Vagina (tissue), 2 donors: Measurements from ENCODE around the gene BFSP1. TPM values are rescaled to one million over a fixed set of nuclear protein-coding genes. Genes with fewer than 3 reads are reported as not detected.

ENCODE experiments used
- DNase-seq, 2 donors: peaks; one replicate each; pipeline ENCODE4 v3.0.0-alpha.2; 2017; ENCODE audit errors: extremely low spot score in 2 of 2
- H3K27ac ChIP-seq: fragments of 200-600 bp; sonication (generic); one replicate; pipeline ENCODE4 v1.5.1; 2019
- H3K27me3 ChIP-seq: fragments of 200-600 bp; sonication (generic); one replicate; pipeline ENCODE4 v1.5.1; 2019
- H3K36me3 ChIP-seq, 2 donors: fragments of 200-600 bp; sonication (generic); one replicate each; pipeline ENCODE4 v1.5.1; 2017 to 2019
- H3K4me1 ChIP-seq: fragments of 200-600 bp; sonication (generic); one replicate; pipeline ENCODE4 v1.5.1; 2019
- H3K4me3 ChIP-seq, 2 donors: fragments of 200-600 bp; sonication (generic); 1 replicate in 1 of 2; 2 replicates in 1 of 2; pipeline ENCODE4 v1.5.1; 2016 to 2019
- H3K9me3 ChIP-seq: fragments of 200-600 bp; sonication (generic); one replicate; pipeline ENCODE4 v1.5.1; 2019
- POLR2A ChIP-seq, 2 donors: fragments of 450-650 bp; IDR thresholded peaks; one replicate each; pipeline ENCODE4 v1.6.1; 2017; ENCODE audit warnings: antibody characterized with exemption in 2 of 2, mild to moderate bottlenecking in 2 of 2, moderate library complexity in 2 of 2
- POLR2AphosphoS5 ChIP-seq, 2 donors: sonication (generic); formaldehyde crosslinking; IDR thresholded peaks; one replicate each; pipeline ENCODE4 v1.9.0; 2017; ENCODE audit warnings: antibody characterized with exemption in 2 of 2, mild to moderate bottlenecking in 2 of 2, low read depth in 1 of 2; ENCODE audit not compliant: insufficient read depth in 1 of 2
- intact Hi-C: fragments of 100-400 bp; cut with DNase I; formaldehyde crosslinking; loops from one replicate; pipeline ENCODE4 v1.15.1; 2023
- total RNA-seq: library from RNA; depleted of rRNA; stranded (reverse); fragments of >200 nt; gene quantifications from one replicate; pipeline ENCODE4 v1.2.3, GENCODE V29; 2016
- TF ChIP-seq, protein P1 (sequence below), 3 experiments: fragments of 450-650 bp in 2 of 3; fragments of 200-600 bp in 1 of 3; sonication (generic) in 1 of 3; IDR thresholded peaks; one replicate each; pipeline ENCODE4 v1.5.1; 2017 to 2019; ENCODE audit warnings: antibody characterized with exemption in 3 of 3, mild to moderate bottlenecking in 2 of 3, moderate library complexity in 2 of 3

Gene BFSP1
- total RNA-seq, 1 donor from 2014 or later: 0.49 TPM

DNA sequence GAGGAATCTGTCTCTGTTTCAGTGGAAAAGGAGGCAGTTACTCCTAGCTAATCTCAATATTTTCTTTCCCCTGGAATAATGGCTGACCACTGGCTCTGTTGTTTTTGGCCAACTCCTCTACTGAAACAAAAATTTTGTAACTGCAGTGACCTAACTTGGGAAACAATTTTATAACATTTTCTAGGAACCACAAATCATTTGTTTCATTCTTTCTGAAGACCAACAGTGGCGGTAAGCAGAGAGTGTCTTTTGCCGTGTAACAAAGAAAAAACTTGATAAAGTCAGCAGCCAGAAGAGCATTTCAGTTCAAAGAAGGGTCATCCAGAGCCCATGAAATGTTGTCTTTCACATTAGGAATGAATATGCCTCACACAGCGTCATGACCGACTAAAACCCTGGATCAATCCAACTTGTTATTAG is 11.8 kb upstream of the BFSP1 start:
- H3K27ac ChIP-seq: peak overlapping the region; percentile 50
- no peaks in the 10 kb centered on the region for H3K36me3 ChIP-seq
- H3K9me3 ChIP-seq: no peaks in the 10 kb centered on the region
- H3K4me3 ChIP-seq: no peak overlapping the region
- no peaks in the 10 kb centered on the region for H3K27me3 ChIP-seq
- no peak for TF ChIP-seq POLR2A (IDR thresholded peaks at IDR 0.05)
- TF ChIP-seq POLR2AphosphoS5 (IDR thresholded peaks at IDR 0.05; ENCODE audit: insufficient read depth in 1 of 2, low read depth in 1 of 2): peak in 1 of 2 donors; percentile 49
- intact Hi-C loops: no loop called here
- DNase-seq: no peak
- peaks cover 17% of the 10 kb centered on the region for H3K4me1 ChIP-seq

DNA sequence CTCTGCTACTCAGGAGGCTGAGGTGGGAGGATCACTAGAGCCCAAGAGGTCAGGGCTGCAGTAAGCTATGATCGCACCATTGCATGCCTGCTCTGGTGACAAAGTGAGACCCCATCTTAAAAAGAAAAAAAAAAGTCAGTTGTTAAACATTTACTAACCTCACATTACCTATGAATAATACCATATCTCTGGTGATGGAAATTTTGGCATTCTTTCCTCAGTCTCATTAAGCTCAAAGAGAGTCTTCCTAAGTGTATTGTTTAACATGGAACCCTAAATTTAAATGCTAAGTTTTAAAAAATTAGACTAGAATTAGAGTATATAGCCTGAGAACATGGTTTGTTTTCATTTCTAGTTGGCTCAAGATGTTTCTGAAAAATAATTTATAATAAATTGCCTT is 11.3 kb upstream of the BFSP1 start:
- Histone ChIP-seq H3K27me3 (no peaks in the 10 kb centered on the region), H3K4me3 (no peak overlapping the region), H3K27ac (peak overlapping the region; percentile 50), H3K4me1 (peaks cover 17% of the 10 kb centered on the region), H3K9me3 (no peaks in the 10 kb centered on the region), H3K36me3 (no peaks in the 10 kb centered on the region)
- DNase-seq: no peak
- TF ChIP-seq POLR2AphosphoS5 (IDR thresholded peaks at IDR 0.05; ENCODE audit: insufficient read depth in 1 of 2, low read depth in 1 of 2) (no peak), POLR2A (IDR thresholded peaks at IDR 0.05) (no peak)
- TF ChIP-seq, protein P1, sequence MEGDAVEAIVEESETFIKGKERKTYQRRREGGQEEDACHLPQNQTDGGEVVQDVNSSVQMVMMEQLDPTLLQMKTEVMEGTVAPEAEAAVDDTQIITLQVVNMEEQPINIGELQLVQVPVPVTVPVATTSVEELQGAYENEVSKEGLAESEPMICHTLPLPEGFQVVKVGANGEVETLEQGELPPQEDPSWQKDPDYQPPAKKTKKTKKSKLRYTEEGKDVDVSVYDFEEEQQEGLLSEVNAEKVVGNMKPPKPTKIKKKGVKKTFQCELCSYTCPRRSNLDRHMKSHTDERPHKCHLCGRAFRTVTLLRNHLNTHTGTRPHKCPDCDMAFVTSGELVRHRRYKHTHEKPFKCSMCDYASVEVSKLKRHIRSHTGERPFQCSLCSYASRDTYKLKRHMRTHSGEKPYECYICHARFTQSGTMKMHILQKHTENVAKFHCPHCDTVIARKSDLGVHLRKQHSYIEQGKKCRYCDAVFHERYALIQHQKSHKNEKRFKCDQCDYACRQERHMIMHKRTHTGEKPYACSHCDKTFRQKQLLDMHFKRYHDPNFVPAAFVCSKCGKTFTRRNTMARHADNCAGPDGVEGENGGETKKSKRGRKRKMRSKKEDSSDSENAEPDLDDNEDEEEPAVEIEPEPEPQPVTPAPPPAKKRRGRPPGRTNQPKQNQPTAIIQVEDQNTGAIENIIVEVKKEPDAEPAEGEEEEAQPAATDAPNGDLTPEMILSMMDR (IDR thresholded peaks at IDR 0.05): no peak
- intact Hi-C loops: no loop called here

DNA sequence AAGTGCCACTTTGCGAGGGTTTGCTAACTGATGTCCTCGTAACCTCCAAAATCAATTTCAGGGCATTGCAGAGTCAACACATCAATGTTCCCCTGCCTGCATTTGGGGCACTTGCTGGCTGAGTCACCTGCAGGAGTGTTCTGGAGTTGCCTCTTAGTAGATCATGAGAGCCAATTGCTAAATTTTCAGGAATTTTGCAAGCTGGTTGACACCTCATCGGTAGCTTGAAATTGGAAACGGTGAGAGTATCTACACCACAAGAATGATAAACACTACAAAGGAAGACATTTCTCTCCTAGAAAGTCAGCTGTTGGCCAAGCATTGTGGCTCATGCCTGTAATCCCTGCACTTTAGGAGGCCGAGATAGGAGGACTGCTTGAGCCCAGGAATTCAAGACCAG is 10.8 kb upstream of the BFSP1 start:
- H3K27me3 ChIP-seq: no peaks in the 10 kb centered on the region
- intact Hi-C loops: no loop called here
- H3K9me3 ChIP-seq: no peaks in the 10 kb centered on the region
- no peak overlapping the region for H3K4me3 ChIP-seq
- H3K36me3 ChIP-seq: no peaks in the 10 kb centered on the region
- peak overlapping the region; percentile 50 for H3K27ac ChIP-seq
- DNase-seq: no peak
- TF ChIP-seq, protein P1 (IDR thresholded peaks at IDR 0.05): no peak
- TF ChIP-seq POLR2AphosphoS5 (IDR thresholded peaks at IDR 0.05; ENCODE audit: insufficient read depth in 1 of 2, low read depth in 1 of 2) (no peak), POLR2A (IDR thresholded peaks at IDR 0.05) (no peak)
- peaks cover 21% of the 10 kb centered on the region for H3K4me1 ChIP-seq

DNA sequence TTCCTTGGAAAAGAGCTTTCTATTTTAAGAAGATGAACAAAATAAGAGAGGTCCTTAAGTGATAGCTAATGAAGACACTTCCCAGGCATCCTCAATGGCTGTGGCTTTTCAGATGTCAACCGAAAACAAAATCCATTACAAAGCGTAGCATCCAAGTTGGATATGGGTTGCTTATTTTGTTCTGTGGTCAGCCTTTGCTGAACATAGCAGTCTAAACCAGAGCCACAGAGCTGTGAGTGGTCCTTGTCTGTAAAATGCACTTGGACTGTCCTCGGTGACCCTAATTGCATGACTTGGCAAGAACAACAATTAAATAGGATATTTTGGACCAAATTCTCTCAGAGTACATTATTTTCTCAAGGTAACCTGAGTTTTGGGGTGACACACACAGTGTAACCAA is 10.4 kb upstream of the BFSP1 start:
- DNase-seq: no peak
- peaks cover 22% of the 10 kb centered on the region for H3K4me1 ChIP-seq

DNA sequence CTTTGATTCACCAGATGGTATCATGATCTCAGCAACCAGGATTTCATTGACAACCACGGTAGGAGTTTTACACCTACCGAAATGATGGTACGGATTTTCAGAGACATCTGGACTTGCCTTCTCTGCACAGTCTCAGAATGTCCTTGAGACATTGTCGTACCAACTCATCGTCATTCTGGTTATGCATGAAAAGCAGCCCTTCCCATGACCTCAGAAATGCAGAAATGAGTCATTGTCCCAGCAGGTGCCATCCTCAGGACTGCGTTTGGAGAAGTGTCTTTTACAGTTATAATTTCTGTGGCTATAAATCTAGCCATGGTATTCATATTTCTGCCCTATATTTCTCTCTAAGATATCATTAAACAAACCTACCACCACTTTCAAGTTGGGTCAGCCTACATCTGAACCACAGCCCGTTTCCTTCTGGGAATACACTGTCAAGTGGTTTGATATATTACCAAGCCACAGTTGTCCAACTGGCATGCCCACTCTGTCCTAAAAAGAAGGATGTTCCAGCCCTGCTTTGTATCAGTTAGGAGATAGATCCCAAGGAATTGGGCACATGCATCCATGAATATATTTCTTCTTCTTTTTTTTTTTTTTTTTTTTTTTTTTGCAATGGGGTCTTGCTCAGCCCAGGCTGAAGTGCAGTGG is 7.5 kb upstream of the BFSP1 start:
- Histone ChIP-seq H3K4me1 (peaks cover 14% of the 10 kb centered on the region), H3K9me3 (no peaks in the 10 kb centered on the region), H3K36me3 (no peaks in the 10 kb centered on the region), H3K27me3 (no peaks in the 10 kb centered on the region), H3K4me3 (no peak overlapping the region), H3K27ac (no peak overlapping the region)
- no peak for TF ChIP-seq POLR2AphosphoS5 (IDR thresholded peaks at IDR 0.05; ENCODE audit: insufficient read depth in 1 of 2, low read depth in 1 of 2)
- TF ChIP-seq, protein P1 (IDR thresholded peaks at IDR 0.05): no peak
- TF ChIP-seq POLR2A (IDR thresholded peaks at IDR 0.05): no peak
- no peak for DNase-seq
- intact Hi-C loops: loop anchor here (10.0 kb wide), 2 partner anchors 146 to 356 kb away; partner anchors contain the start of gene RRBP1

More for the DNA sequence above, 10.4 kb upstream of the BFSP1 start:
- no peak overlapping the region for H3K4me3 ChIP-seq
- H3K27ac ChIP-seq: peak overlapping the region; percentile 50
- no peaks in the 10 kb centered on the region for H3K9me3 ChIP-seq
- intact Hi-C loops: no loop called here
- H3K36me3 ChIP-seq: no peaks in the 10 kb centered on the region
- TF ChIP-seq, protein P1 (IDR thresholded peaks at IDR 0.05): no peak
- TF ChIP-seq POLR2AphosphoS5 (IDR thresholded peaks at IDR 0.05; ENCODE audit: insufficient read depth in 1 of 2, low read depth in 1 of 2) (no peak), POLR2A (IDR thresholded peaks at IDR 0.05) (no peak)
- H3K27me3 ChIP-seq: no peaks in the 10 kb centered on the region
